HepG2 (cell line): ENCODE data around the gene CELF2. TPM values are rescaled to one million over a fixed set of nuclear protein-coding genes. Genes with fewer than 3 reads are reported as not detected.

Experiments
- CENPX ChIP-seq: sonication (generic); formaldehyde crosslinking; IDR thresholded peaks from 2 replicates; pipeline ENCODE4 v1.9.0; 2021; ENCODE audit warnings: mild to moderate bottlenecking, missing genetic modification reagents, moderate library complexity
- PRPF4 ChIP-seq: fragments of 200-400 bp; formaldehyde crosslinking; IDR thresholded peaks from 2 replicates; pipeline ENCODE4 v1.6.1; 2016; ENCODE audit warnings: low read length, low read depth; ENCODE audit not compliant: poor library complexity, severe bottlenecking
- RCOR2 ChIP-seq: IDR thresholded peaks from 2 replicates; pipeline ENCODE4 v1.6.1; 2016; ENCODE audit warnings: missing biosample characterization, missing genetic modification reagents
- TOPORS ChIP-seq: sonication (generic); formaldehyde crosslinking; IDR thresholded peaks from 2 replicates; pipeline ENCODE4 v1.8.0; 2023; ENCODE audit warnings: mild to moderate bottlenecking, missing genetic modification reagents
- ZFP82 ChIP-seq: sonication (generic); formaldehyde crosslinking; IDR thresholded peaks from 2 replicates; pipeline ENCODE4 v1.5.1; 2020; ENCODE audit warnings: mild to moderate bottlenecking, missing genetic modification reagents, borderline replicate concordance
- ZNF484 ChIP-seq: sonication (generic); formaldehyde crosslinking; IDR thresholded peaks from 2 replicates; pipeline ENCODE4 v1.5.1; 2020; ENCODE audit warnings: mild to moderate bottlenecking, low read depth, missing genetic modification reagents, borderline replicate concordance
- ZNF766 ChIP-seq: sonication (generic); formaldehyde crosslinking; IDR thresholded peaks from 2 replicates; pipeline ENCODE4 v1.5.0; 2020; ENCODE audit warnings: missing genetic modification reagents, borderline replicate concordance
- polyA plus RNA-seq, 8 experiments: library from polyadenylated mRNA; depleted of rRNA in 3 of 8; stranded (reverse) in 7 of 8; unstranded in 1 of 8; fragments of >200 nt; fragmentation: Illumina TruSeq in 4 of 8; extraction: Trizol in 4 of 8; gene quantifications; 2 replicates each; pipeline versions ENCODE4 v1.2.1 to v1.2.3, GENCODE V29; 2011 to 2016; ENCODE audit warnings: low read depth in 4 of 8, missing spikeins in 1 of 8, mixed read lengths in 1 of 8; ENCODE audit not compliant: insufficient read depth in 1 of 8
- total RNA-seq, 5 experiments: library from RNA; depleted of rRNA; stranded (reverse); fragments of >200 nt; fragmentation: Illumina TruSeq; extraction: Trizol; gene quantifications; 2 replicates each; pipeline ENCODE4 v1.2.3, GENCODE V29; 2016; ENCODE audit warnings: low read depth in 1 of 5
- TF ChIP-seq, protein P1 (sequence below): sonication (generic); formaldehyde crosslinking; IDR thresholded peaks from 2 replicates; pipeline ENCODE4 v1.5.1; 2020; ENCODE audit warnings: mild to moderate bottlenecking, missing genetic modification reagents, moderate library complexity
- TF ChIP-seq, protein P2 (sequence below): sonication (generic); formaldehyde crosslinking; IDR thresholded peaks from 2 replicates; pipeline ENCODE4 v1.4.0; 2020; ENCODE audit warnings: missing genetic modification reagents, mild to moderate bottlenecking, borderline replicate concordance
- TF ChIP-seq, protein P3 (sequence below): sonication (generic); formaldehyde crosslinking; IDR thresholded peaks from 2 replicates; pipeline ENCODE4 v1.4.0; 2020; ENCODE audit warnings: missing genetic modification reagents, mild to moderate bottlenecking, borderline replicate concordance
- TF ChIP-seq, protein P4 (sequence below): sonication (generic); formaldehyde crosslinking; IDR thresholded peaks from 2 replicates; pipeline ENCODE4 v1.5.1; 2020; ENCODE audit warnings: missing genetic modification reagents, mild to moderate bottlenecking, borderline replicate concordance

CELF2 gene
- total and polyA plus RNA-seq, 2 of the 13 experiments (the other 11 are each of a cell fraction or from before 2014, with no cell fraction given) = not detected

DNA sequence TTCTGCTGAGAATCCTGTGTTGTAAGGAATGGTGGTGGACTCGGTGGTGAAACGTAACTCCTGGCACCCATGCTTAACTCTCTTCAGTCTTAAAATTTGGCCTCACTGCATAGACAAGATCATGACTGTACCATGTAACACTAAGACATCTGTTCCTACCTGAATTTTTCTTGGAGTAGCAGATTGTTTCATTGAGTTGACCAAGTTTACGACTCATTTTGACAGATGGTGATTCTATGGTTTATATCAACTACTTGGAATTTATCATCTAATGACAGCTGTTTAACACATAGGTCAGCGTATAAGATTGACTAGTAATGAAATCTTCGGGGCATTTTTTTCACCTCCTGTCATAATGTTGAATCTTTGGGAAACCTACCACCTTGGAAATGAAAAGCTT lies 184.2 kb downstream of the CELF2 start (continued):
- TF ChIP-seq, protein P1, sequence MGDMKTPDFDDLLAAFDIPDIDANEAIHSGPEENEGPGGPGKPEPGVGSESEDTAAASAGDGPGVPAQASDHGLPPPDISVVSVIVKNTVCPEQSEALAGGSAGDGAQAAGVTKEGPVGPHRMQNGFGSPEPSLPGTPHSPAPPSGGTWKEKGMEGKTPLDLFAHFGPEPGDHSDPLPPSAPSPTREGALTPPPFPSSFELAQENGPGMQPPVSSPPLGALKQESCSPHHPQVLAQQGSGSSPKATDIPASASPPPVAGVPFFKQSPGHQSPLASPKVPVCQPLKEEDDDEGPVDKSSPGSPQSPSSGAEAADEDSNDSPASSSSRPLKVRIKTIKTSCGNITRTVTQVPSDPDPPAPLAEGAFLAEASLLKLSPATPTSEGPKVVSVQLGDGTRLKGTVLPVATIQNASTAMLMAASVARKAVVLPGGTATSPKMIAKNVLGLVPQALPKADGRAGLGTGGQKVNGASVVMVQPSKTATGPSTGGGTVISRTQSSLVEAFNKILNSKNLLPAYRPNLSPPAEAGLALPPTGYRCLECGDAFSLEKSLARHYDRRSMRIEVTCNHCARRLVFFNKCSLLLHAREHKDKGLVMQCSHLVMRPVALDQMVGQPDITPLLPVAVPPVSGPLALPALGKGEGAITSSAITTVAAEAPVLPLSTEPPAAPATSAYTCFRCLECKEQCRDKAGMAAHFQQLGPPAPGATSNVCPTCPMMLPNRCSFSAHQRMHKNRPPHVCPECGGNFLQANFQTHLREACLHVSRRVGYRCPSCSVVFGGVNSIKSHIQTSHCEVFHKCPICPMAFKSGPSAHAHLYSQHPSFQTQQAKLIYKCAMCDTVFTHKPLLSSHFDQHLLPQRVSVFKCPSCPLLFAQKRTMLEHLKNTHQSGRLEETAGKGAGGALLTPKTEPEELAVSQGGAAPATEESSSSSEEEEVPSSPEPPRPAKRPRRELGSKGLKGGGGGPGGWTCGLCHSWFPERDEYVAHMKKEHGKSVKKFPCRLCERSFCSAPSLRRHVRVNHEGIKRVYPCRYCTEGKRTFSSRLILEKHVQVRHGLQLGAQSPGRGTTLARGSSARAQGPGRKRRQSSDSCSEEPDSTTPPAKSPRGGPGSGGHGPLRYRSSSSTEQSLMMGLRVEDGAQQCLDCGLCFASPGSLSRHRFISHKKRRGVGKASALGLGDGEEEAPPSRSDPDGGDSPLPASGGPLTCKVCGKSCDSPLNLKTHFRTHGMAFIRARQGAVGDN (CRISPR knock-in tag) = no peak
- TF ChIP-seq, protein P2, sequence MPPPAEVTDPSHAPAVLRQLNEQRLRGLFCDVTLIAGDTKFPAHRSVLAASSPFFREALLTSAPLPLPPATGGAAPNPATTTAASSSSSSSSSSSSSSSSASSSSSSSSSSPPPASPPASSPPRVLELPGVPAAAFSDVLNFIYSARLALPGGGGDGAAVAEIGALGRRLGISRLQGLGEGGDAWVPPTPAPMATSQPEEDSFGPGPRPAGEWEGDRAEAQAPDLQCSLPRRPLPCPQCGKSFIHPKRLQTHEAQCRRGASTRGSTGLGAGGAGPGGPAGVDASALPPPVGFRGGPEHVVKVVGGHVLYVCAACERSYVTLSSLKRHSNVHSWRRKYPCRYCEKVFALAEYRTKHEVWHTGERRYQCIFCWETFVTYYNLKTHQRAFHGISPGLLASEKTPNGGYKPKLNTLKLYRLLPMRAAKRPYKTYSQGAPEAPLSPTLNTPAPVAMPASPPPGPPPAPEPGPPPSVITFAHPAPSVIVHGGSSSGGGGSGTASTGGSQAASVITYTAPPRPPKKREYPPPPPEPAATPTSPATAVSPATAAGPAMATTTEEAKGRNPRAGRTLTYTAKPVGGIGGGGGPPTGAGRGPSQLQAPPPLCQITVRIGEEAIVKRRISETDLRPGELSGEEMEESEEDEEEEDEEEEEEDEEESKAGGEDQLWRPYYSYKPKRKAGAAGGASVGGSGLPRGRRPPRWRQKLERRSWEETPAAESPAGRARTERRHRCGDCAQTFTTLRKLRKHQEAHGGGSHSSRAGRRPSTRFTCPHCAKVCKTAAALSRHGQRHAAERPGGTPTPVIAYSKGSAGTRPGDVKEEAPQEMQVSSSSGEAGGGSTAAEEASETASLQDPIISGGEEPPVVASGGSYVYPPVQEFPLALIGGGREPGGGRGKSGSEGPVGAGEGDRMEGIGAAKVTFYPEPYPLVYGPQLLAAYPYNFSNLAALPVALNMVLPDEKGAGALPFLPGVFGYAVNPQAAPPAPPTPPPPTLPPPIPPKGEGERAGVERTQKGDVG (CRISPR knock-in tag) = no peak
- TF ChIP-seq PRPF4 (no peak), TOPORS (CRISPR knock-in tag) (no peak), RCOR2 (CRISPR knock-in tag) (no peak), ZNF484 (CRISPR knock-in tag) (no peak), ZNF766 (no peak), CENPX (CRISPR knock-in tag) (no peak), ZFP82 (CRISPR knock-in tag) (no peak)
- TF ChIP-seq, protein P3, sequence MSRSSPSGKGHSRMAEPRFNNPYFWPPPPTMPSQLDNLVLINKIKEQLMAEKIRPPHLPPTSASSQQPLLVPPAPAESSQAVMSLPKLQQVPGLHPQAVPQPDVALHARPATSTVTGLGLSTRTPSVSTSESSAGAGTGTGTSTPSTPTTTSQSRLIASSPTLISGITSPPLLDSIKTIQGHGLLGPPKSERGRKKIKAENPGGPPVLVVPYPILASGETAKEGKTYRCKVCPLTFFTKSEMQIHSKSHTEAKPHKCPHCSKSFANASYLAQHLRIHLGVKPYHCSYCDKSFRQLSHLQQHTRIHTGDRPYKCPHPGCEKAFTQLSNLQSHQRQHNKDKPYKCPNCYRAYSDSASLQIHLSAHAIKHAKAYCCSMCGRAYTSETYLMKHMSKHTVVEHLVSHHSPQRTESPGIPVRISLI (CRISPR knock-in tag) = no peak
- TF ChIP-seq, protein P4, sequence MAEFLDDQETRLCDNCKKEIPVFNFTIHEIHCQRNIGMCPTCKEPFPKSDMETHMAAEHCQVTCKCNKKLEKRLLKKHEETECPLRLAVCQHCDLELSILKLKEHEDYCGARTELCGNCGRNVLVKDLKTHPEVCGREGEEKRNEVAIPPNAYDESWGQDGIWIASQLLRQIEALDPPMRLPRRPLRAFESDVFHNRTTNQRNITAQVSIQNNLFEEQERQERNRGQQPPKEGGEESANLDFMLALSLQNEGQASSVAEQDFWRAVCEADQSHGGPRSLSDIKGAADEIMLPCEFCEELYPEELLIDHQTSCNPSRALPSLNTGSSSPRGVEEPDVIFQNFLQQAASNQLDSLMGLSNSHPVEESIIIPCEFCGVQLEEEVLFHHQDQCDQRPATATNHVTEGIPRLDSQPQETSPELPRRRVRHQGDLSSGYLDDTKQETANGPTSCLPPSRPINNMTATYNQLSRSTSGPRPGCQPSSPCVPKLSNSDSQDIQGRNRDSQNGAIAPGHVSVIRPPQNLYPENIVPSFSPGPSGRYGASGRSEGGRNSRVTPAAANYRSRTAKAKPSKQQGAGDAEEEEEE = no peak
